OCI-LY7 (cell line): ENCODE measurements around the gene ART1.

Experiments used
- CTCF ChIP-seq: fragments of 200-600 bp; sonication (generic); conservative IDR thresholded peaks from 2 replicates; pipeline ENCODE4 v1.5.1; 2014; ENCODE audit warnings: mild to moderate bottlenecking, antibody characterized with exemption, low read length, moderate library complexity, mixed read lengths
- EZH2phosphoT487 ChIP-seq: fragments of 200-600 bp; sonication (generic); IDR thresholded peaks from 2 replicates; pipeline ENCODE4 v1.6.1; 2018; ENCODE audit warnings: low read depth, borderline replicate concordance, mild to moderate bottlenecking, mixed run types, antibody characterized with exemption, low read length, moderate library complexity, mixed read lengths

- TF ChIP-seq CTCF: no peak
- no peak for TF ChIP-seq EZH2phosphoT487
Measured at GRCh38 chr11:3635641-3636375, 9.1 kb upstream of the ART1 start.
